IMR-90 (cell line): ENCODE data around the gene DDX10. TPM values are rescaled to one million over a fixed set of nuclear protein-coding genes. Genes with fewer than 3 reads are reported as not detected.

ENCODE experiments used
- ATAC-seq: fragments of 200-7000 bp; cut with Tn5 transposase; 2 replicates; pipeline ENCODE4 v1.9.1; 2020; ENCODE audit warnings: low read depth, mild to moderate bottlenecking, moderate library complexity
- BruUV-seq: library from RNA; stranded (reverse); fragments of 400-500 nt; replicated peaks from 2 replicates; lab custom pipeline; 2021; lab: Mats Ljungman, UMichigan
- CTCF ChIA-PET: fragments of 300-600 bp; formaldehyde crosslinking; extraction: SDS; loops from one replicate; lab custom pipeline; 2021; ENCODE audit warnings: antibody characterized with exemption; lab: Yijun Ruan, JAX
- POLR2A ChIA-PET: fragments of 300-600 bp; sonication (Branson Sonifier 250); formaldehyde crosslinking; loops from one replicate; lab custom pipeline; 2022; ENCODE audit warnings: antibody characterized with exemption; ENCODE audit not compliant: unreplicated experiment; lab: Charles Lee
- DNase-seq: peaks from one replicate; pipeline ENCODE4 v3.0.0; 2013
- H2AFZ ChIP-seq: replicated peaks from 2 replicates; pipeline ENCODE3; 2013; ENCODE audit warnings: low read length, mild to moderate bottlenecking; ENCODE audit not compliant: poor library complexity
- H2AK5ac ChIP-seq: 2 replicates; pipeline ENCODE4 v1.6.1; 2013; ENCODE audit warnings: low read depth, low read length, inconsistent platforms
- H2AK9ac ChIP-seq: replicated peaks from 2 replicates; pipeline ENCODE3; 2013; ENCODE audit warnings: mild to moderate bottlenecking, low read depth, low read length, moderate library complexity; ENCODE audit not compliant: poor library complexity
- H2BK120ac ChIP-seq: 2 replicates; pipeline ENCODE4 v1.6.1; 2013; ENCODE audit warnings: low read depth, low read length, inconsistent platforms
- H2BK15ac ChIP-seq: 3 replicates; pipeline ENCODE4 v1.6.1; 2013; ENCODE audit warnings: low read depth, low read length, inconsistent platforms
- H2BK20ac ChIP-seq: 2 replicates; pipeline ENCODE4 v1.6.1; 2013; ENCODE audit warnings: low read depth, mild to moderate bottlenecking, inconsistent platforms, low read length, moderate library complexity
- H2BK5ac ChIP-seq: 2 replicates; pipeline ENCODE4 v1.6.1; 2013; ENCODE audit warnings: mild to moderate bottlenecking, low read depth, low read length, inconsistent platforms; ENCODE audit not compliant: poor library complexity, severe bottlenecking
- H3K14ac ChIP-seq: replicated peaks from 2 replicates; pipeline ENCODE4 v1.6.1; 2013; ENCODE audit warnings: low read depth, low read length, inconsistent platforms
- H3K18ac ChIP-seq: 2 replicates; pipeline ENCODE4 v1.6.1; 2013; ENCODE audit warnings: low read depth, low read length, control low read depth
- H3K23ac ChIP-seq: 2 replicates; pipeline ENCODE4 v1.6.1; 2013; ENCODE audit warnings: low read depth, low read length, inconsistent platforms
- H3K27ac ChIP-seq: 2 replicates; pipeline ENCODE4 v1.5.1; 2013; ENCODE audit warnings: mild to moderate bottlenecking, control low read depth, low read length; ENCODE audit not compliant: insufficient read depth
- H3K27me3 ChIP-seq: 2 replicates; pipeline ENCODE4 v1.6.1; 2013; ENCODE audit warnings: low read length; ENCODE audit not compliant: control insufficient read depth, insufficient read depth
- H3K36me3 ChIP-seq: 2 replicates; pipeline ENCODE4 v1.6.1; 2013; ENCODE audit warnings: low read length, mixed read lengths; ENCODE audit not compliant: control insufficient read depth, insufficient read depth
- H3K4ac ChIP-seq: 2 replicates; pipeline ENCODE4 v1.6.1; 2013; ENCODE audit warnings: low read depth, low read length, inconsistent platforms
- H3K4me1 ChIP-seq: 2 replicates; pipeline ENCODE4 v1.6.1; 2013; ENCODE audit warnings: low read length, mixed read lengths; ENCODE audit not compliant: control insufficient read depth, insufficient read depth
- H3K4me2 ChIP-seq: 2 replicates; pipeline ENCODE4 v1.6.1; 2013; ENCODE audit warnings: low read depth, mild to moderate bottlenecking, control low read depth, low read length, moderate library complexity
- H3K4me3 ChIP-seq: 2 replicates; pipeline ENCODE4 v1.5.1; 2013; ENCODE audit warnings: low read depth, mild to moderate bottlenecking, control low read depth, low read length, moderate library complexity; ENCODE audit not compliant: insufficient read depth
- H3K56ac ChIP-seq: 2 replicates; pipeline ENCODE4 v1.6.1; 2013; ENCODE audit warnings: low read length, inconsistent platforms; ENCODE audit not compliant: insufficient read depth; ENCODE audit errors: extremely low read depth
- H3K79me1 ChIP-seq, 2 experiments: 2 replicates each; pipeline ENCODE4 v1.6.1; 2013; ENCODE audit warnings: low read length in 2 of 2, inconsistent platforms in 1 of 2, low read depth in 1 of 2
- H3K9ac ChIP-seq: 2 replicates; pipeline ENCODE4 v1.6.1; 2013; ENCODE audit warnings: low read depth, low read length, control low read depth
- H3K9me1 ChIP-seq: 2 replicates; pipeline ENCODE4 v1.6.1; 2013; ENCODE audit warnings: low read length, inconsistent platforms; ENCODE audit not compliant: insufficient read depth
- H3K9me3 ChIP-seq: 2 replicates; pipeline ENCODE4 v1.6.1; 2013; ENCODE audit warnings: low read length; ENCODE audit not compliant: control insufficient read depth, insufficient read depth
- H4K20me1 ChIP-seq: 2 replicates; pipeline ENCODE4 v1.6.1; 2013; ENCODE audit warnings: low read length, inconsistent platforms; ENCODE audit not compliant: insufficient read depth
- H4K5ac ChIP-seq: 2 replicates; pipeline ENCODE4 v1.6.1; 2013; ENCODE audit warnings: mild to moderate bottlenecking, low read depth, low read length, control low read depth
- H4K8ac ChIP-seq, 2 experiments: 2 replicates each; pipeline ENCODE4 v1.6.1; 2013; ENCODE audit warnings: low read depth in 2 of 2, low read length in 2 of 2, control low read depth in 1 of 2, inconsistent platforms in 1 of 2
- H4K91ac ChIP-seq: 2 replicates; pipeline ENCODE4 v1.6.1; 2013; ENCODE audit warnings: low read depth, low read length, inconsistent platforms; ENCODE audit not compliant: insufficient read depth
- BHLHE40 ChIP-seq: fragments of 150-350 bp; IDR thresholded peaks from 2 replicates; pipeline ENCODE4 v1.6.1; 2016; ENCODE audit warnings: mild to moderate bottlenecking, low read depth, low read length
- CEBPB ChIP-seq: IDR thresholded peaks from 2 replicates; pipeline ENCODE4 v1.6.1; 2012; ENCODE audit warnings: low read depth, low read length, improper control_type of control experiment
- CHD1 ChIP-seq: IDR thresholded peaks from 2 replicates; pipeline ENCODE4 v1.6.1; 2012; ENCODE audit warnings: low read depth, low read length, improper control_type of control experiment
- CTCF ChIP-seq: conservative IDR thresholded peaks from 2 replicates; pipeline ENCODE4 v1.5.1; 2012; ENCODE audit warnings: mild to moderate bottlenecking, low read depth, low read length, improper control_type of control experiment
- ELK1 ChIP-seq: fragments of 150-350 bp; IDR thresholded peaks from 2 replicates; pipeline ENCODE4 v1.6.1; 2016; ENCODE audit warnings: low read depth, mild to moderate bottlenecking, low read length, moderate library complexity, borderline replicate concordance
- FOS ChIP-seq: fragments of 150-350 bp; IDR thresholded peaks from 2 replicates; pipeline ENCODE4 v1.6.1; 2016; ENCODE audit warnings: low read depth, low read length
- MAFK ChIP-seq: IDR thresholded peaks from 2 replicates; pipeline ENCODE4 v1.6.1; 2012; ENCODE audit warnings: low read depth, low read length, improper control_type of control experiment
- MAZ ChIP-seq: IDR thresholded peaks from 2 replicates; pipeline ENCODE4 v1.6.1; 2012; ENCODE audit warnings: low read depth, mild to moderate bottlenecking, low read length, improper control_type of control experiment, moderate library complexity, borderline replicate concordance
- MXI1 ChIP-seq: IDR thresholded peaks from 2 replicates; pipeline ENCODE4 v1.6.1; 2012; ENCODE audit warnings: low read depth, mild to moderate bottlenecking, low read length, moderate library complexity, borderline replicate concordance
- NFE2L2 ChIP-seq: fragments of 150-350 bp; IDR thresholded peaks from 2 replicates; pipeline ENCODE4 v1.6.1; 2016; ENCODE audit warnings: low read depth, mild to moderate bottlenecking, low read length
- POLR2A ChIP-seq: IDR thresholded peaks from 2 replicates; pipeline ENCODE4 v1.6.1; 2012; ENCODE audit warnings: mild to moderate bottlenecking, low read depth, low read length
- RAD21 ChIP-seq: IDR thresholded peaks from 2 replicates; pipeline ENCODE4 v1.6.1; 2012; ENCODE audit warnings: low read length, improper control_type of control experiment
- RCOR1 ChIP-seq: IDR thresholded peaks from 2 replicates; pipeline ENCODE4 v1.6.1; 2012; ENCODE audit warnings: mild to moderate bottlenecking, low read length, improper control_type of control experiment; ENCODE audit not compliant: insufficient replicate concordance
- RFX5 ChIP-seq: IDR thresholded peaks from 2 replicates; pipeline ENCODE4 v1.8.0; 2012; ENCODE audit warnings: low read depth, mild to moderate bottlenecking, low read length, moderate library complexity
- SMC3 ChIP-seq: fragments of 150-350 bp; IDR thresholded peaks from 2 replicates; pipeline ENCODE4 v1.6.1; 2016; ENCODE audit warnings: low read depth, mild to moderate bottlenecking, antibody characterized with exemption, low read length, moderate library complexity
- WGBS, 2 experiments: methylation state at CpG; one replicate each; pipeline versions ENCODE4 v1.1.5 to v1.1.7; 2013; ENCODE audit warnings: missing lambda C conversion rate in 2 of 2; ENCODE audit not compliant: insufficient read length in 1 of 2; ENCODE audit errors: extremely low coverage in 2 of 2; 5-methylcytosine and 5-hydroxymethylcytosine counted together
- dilution Hi-C: fragments of 300-500 bp; cut with HindIII; formaldehyde crosslinking; loops from one replicate; pipeline ENCODE4 v1.14.3; 2018; ENCODE audit warnings: low sequenced_read_pairs; ENCODE audit not compliant: unreplicated experiment
- in situ Hi-C: fragments of 300-500 bp; cut with MboI; formaldehyde crosslinking; loops from 3 replicates; pipeline ENCODE4 v1.14.3; 2019; ENCODE audit warnings: low sequenced_read_pairs, inconsistent platforms, mixed read lengths
- intact Hi-C: fragments of 100-400 bp; cut with micrococcal nuclease; formaldehyde crosslinking; loops from 2 replicates; pipeline ENCODE4 v1.10.0; 2022
- polyA plus RNA-seq, 3 experiments: library from polyadenylated mRNA; depleted of rRNA; stranded (reverse); fragments of >200 nt; gene quantifications; 2 replicates each; pipeline ENCODE4 v1.2.3, GENCODE V29; 2012; ENCODE audit warnings: low replicate concordance in 1 of 3
- total RNA-seq: library from RNA; depleted of rRNA; stranded (reverse); fragments of >200 nt; gene quantifications from 2 replicates; pipeline ENCODE4 v1.2.3, GENCODE V29; 2012
- TF ChIP-seq, protein P1 (sequence below): fragments of 150-350 bp; IDR thresholded peaks from 2 replicates; pipeline ENCODE4 v1.6.1; 2017; ENCODE audit warnings: mild to moderate bottlenecking, antibody characterized with exemption, low read length, low read depth

DDX10 gene
- total and polyA plus RNA-seq, 2 of the 4 experiments (the other 2 are of a cell fraction) = 20.0 to 31.9 TPM

DNA sequence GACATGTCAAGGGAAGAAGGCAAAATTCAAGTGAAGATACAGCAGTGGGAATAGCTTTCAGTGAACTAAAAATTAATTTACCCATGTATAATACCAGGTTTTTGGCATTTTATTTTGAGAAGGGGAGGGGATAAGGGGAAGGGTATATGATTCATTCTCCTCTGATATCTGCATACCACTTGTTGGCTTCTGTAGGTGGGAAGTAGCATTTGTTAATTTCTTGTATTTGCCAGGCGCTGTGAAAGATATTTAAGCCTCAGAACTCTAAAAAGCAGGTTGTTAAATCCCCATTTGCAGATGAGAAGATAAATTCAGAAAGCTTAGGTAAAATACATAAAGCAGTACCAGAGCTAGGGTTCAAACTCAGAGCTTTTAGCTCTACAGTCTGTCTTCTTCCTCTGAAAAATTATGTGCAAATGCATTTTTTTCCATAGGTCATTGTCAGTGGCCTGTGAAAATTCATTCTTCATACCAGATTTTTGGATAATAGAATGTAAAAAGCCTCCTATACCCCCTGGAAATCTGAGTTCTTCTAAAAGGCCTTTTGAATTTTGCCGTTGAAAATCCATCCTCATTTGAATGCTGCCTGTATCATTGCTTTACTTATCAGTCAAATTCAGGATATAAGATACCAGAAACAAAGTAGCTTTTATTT is 221.3 kb downstream of the DDX10 start:
- WGBS, 2 experiments = no CpG with 5 or more reads among the region's 2 CpGs
- Histone ChIP-seq H3K4me3 (no peak overlapping the region), H2BK20ac (no peak overlapping the region), H2AFZ (no peak overlapping the region), H3K18ac (no peak overlapping the region), H3K4me2 (no peak overlapping the region), H2BK15ac (no peak overlapping the region), H3K27me3 (no peaks in the 10 kb centered on the region), H3K4me1 (peaks cover 10% of the 10 kb centered on the region), H3K9me1 (peaks cover 2% of the 10 kb centered on the region; the same call in 1 of the 2 replicates), H3K36me3 (no peaks in the 10 kb centered on the region), H3K9me3 (no peaks in the 10 kb centered on the region), H3K79me1 (peaks cover 3 to 8% of the 10 kb centered on the region in 2 experiments; a peak in 3 of 4 replicates), H3K9ac (no peak overlapping the region), H3K4ac (no peak overlapping the region), H2AK5ac (no peak overlapping the region), H4K5ac (no peak overlapping the region), H2BK120ac (no peak overlapping the region), H3K56ac (no peak overlapping the region), H4K91ac (no peak overlapping the region), H2AK9ac (no peak overlapping the region), H3K27ac (no peak overlapping the region), H4K8ac (no peak overlapping the region), H2BK5ac (no peak overlapping the region), H3K14ac (no peak overlapping the region), H3K23ac (no peak overlapping the region), H4K20me1 (no peaks in the 10 kb centered on the region)
- intact Hi-C loops = loop anchor here (10.0 kb wide), 1 partner anchor 1049 kb away; no protein-coding TSS in a partner anchor
- ChIA-PET POLR2A (interaction anchor here (0.7 kb wide), 1 partner anchor 17 kb away, joined by 3 read pairs; no protein-coding TSS in a partner anchor), CTCF (no interaction called here)
- BruUV-seq = no TSS peak
- ATAC-seq = no peak
- no peak for DNase-seq
- TF ChIP-seq MAZ (no peak), MXI1 (no peak), FOS (no peak), RCOR1 (no peak), CHD1 (no peak), BHLHE40 (no peak), ELK1 (no peak), CTCF (no peak), RFX5 (no peak), SMC3 (no peak), CEBPB (no peak), MAFK (no peak), RAD21 (no peak), POLR2A (no peak), NFE2L2 (no peak)
- TF ChIP-seq, protein P1, sequence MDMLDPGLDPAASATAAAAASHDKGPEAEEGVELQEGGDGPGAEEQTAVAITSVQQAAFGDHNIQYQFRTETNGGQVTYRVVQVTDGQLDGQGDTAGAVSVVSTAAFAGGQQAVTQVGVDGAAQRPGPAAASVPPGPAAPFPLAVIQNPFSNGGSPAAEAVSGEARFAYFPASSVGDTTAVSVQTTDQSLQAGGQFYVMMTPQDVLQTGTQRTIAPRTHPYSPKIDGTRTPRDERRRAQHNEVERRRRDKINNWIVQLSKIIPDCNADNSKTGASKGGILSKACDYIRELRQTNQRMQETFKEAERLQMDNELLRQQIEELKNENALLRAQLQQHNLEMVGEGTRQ = no peak
- dilution Hi-C loops = no loop called here
- in situ Hi-C loops = no loop called here
